PC-9 (cell line): Measurements from ENCODE around the gene KCNC3. TPM values are rescaled to one million over a fixed set of nuclear protein-coding genes. Genes with fewer than 3 reads are reported as not detected.

Source experiments
- BruUV-seq: library from RNA; stranded (reverse); fragments of 400-500 nt; replicated peaks from 2 replicates; lab custom pipeline; 2021; lab: Mats Ljungman, UMichigan
- CTCF ChIA-PET: fragments of 300-600 bp; sonication (Branson Sonifier 250); formaldehyde crosslinking; loops from one replicate; lab custom pipeline; 2022; ENCODE audit warnings: antibody characterized with exemption; lab: Charles Lee
- POLR2A ChIA-PET: fragments of 300-600 bp; sonication (Branson Sonifier 250); formaldehyde crosslinking; loops from one replicate; lab custom pipeline; 2022; ENCODE audit warnings: antibody characterized with exemption; ENCODE audit not compliant: unreplicated experiment; lab: Charles Lee
- DNase-seq, 2 experiments: peaks; one replicate each; pipeline versions ENCODE4 v3.0.0 to v3.0.0-alpha.2; 2015 to 2022; ENCODE audit warnings: mixed read lengths in 1 of 2
- H2AFZ ChIP-seq: fragments of 200-600 bp; sonication (generic); 2 replicates; pipeline ENCODE4 v1.8.1; 2017; ENCODE audit warnings: antibody characterized with exemption
- H3F3A ChIP-seq: fragments of 200-600 bp; sonication (generic); 2 replicates; pipeline ENCODE4 v1.8.1; 2017; ENCODE audit warnings: antibody characterized with exemption, mild to moderate bottlenecking, low read depth; ENCODE audit not compliant: insufficient read depth
- H3K27ac ChIP-seq: fragments of 200-600 bp; sonication (generic); 2 replicates; pipeline ENCODE4 v1.6.1; 2016; ENCODE audit warnings: mixed run types
- H3K27me3 ChIP-seq: fragments of 200-600 bp; sonication (generic); 2 replicates; pipeline ENCODE4 v1.6.1; 2016; ENCODE audit warnings: low read depth, mixed run types; ENCODE audit not compliant: insufficient read depth
- H3K36me3 ChIP-seq: fragments of 200-600 bp; sonication (generic); 2 replicates; pipeline ENCODE4 v1.6.1; 2016; ENCODE audit warnings: low read depth, mixed run types
- H3K4me1 ChIP-seq: fragments of 200-600 bp; sonication (generic); replicated peaks from 2 replicates; pipeline ENCODE4 v1.6.1; 2016; ENCODE audit warnings: mixed run types; ENCODE audit not compliant: insufficient read depth
- H3K4me2 ChIP-seq: fragments of 200-600 bp; sonication (generic); 2 replicates; pipeline ENCODE4 v1.6.1; 2017; ENCODE audit warnings: mixed run types
- H3K4me3 ChIP-seq: fragments of 200-600 bp; sonication (generic); 2 replicates; pipeline ENCODE4 v1.6.1; 2016; ENCODE audit warnings: mixed run types
- H3K79me2 ChIP-seq: fragments of 200-600 bp; sonication (generic); 2 replicates; pipeline ENCODE4 v1.6.1; 2017; ENCODE audit warnings: low read depth, mixed run types
- H3K9me2 ChIP-seq: fragments of 200-600 bp; sonication (generic); 2 replicates; pipeline ENCODE4 v1.8.1; 2017; ENCODE audit warnings: mild to moderate bottlenecking; ENCODE audit not compliant: insufficient read depth
- H3K9me3 ChIP-seq: fragments of 200-600 bp; sonication (generic); 2 replicates; pipeline ENCODE4 v1.8.1; 2016; ENCODE audit warnings: low read depth; ENCODE audit not compliant: insufficient read depth
- H4K20me1 ChIP-seq: fragments of 200-600 bp; sonication (generic); 2 replicates; pipeline ENCODE4 v1.8.1; 2017; ENCODE audit not compliant: insufficient read depth
- CTCF ChIP-seq: fragments of 200-600 bp; sonication (generic); conservative IDR thresholded peaks from 2 replicates; pipeline ENCODE4 v1.6.1; 2017; ENCODE audit warnings: mixed run types, antibody characterized with exemption, mild to moderate bottlenecking, moderate library complexity
- EZH2 ChIP-seq: fragments of 200-600 bp; sonication (generic); IDR thresholded peaks from 2 replicates; pipeline ENCODE4 v1.8.0; 2017; ENCODE audit warnings: antibody characterized with exemption, low read depth
- intact Hi-C: fragments of 100-400 bp; cut with micrococcal nuclease; formaldehyde crosslinking; loops from one replicate; pipeline ENCODE4 v1.10.0; 2022; ENCODE audit not compliant: unreplicated experiment
- total RNA-seq: library from RNA; stranded (reverse); gene quantifications from 2 replicates; pipeline ENCODE4 v1.2.3, GENCODE V29; 2021

Gene KCNC3
- total RNA-seq, 1 experiment from 2014 or later = 9.0 TPM

DNA sequence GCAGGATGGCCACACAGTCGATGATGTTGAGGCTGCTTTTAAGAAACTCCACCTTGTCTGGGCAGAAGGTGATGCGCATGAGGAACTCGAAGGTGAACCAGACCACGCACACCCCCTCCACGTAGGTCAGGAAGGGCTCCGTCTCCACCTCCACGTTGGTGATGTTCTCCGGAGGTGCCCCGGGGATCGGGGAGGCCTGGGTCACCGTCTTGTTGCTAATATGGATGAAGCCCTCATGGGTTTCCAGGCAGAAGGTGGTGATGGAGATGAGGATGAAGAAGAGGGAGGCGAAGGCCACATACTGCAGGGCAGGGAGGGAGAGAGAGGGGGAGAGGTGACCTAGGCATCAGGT is 5.4 kb downstream of the KCNC3 start:
- POLR2A ChIA-PET = no interaction called here
- CTCF ChIA-PET = no interaction called here
- intact Hi-C loops = no loop called here
- H3K4me1 ChIP-seq = no peaks in the 10 kb centered on the region
- no peaks in the 10 kb centered on the region for H3K36me3 ChIP-seq
- no peaks in the 10 kb centered on the region for H3K9me2 ChIP-seq
- peaks cover 19% of the 10 kb centered on the region for H4K20me1 ChIP-seq
- H3K79me2 ChIP-seq = no peaks in the 10 kb centered on the region
- peaks cover 17% of the 10 kb centered on the region; the same call in 1 of the 2 replicates for H3F3A ChIP-seq
- H3K4me2 ChIP-seq = no peak overlapping the region
- peaks cover 27% of the 10 kb centered on the region for H3K27me3 ChIP-seq
- no peak for DNase-seq
- no peak overlapping the region for H2AFZ ChIP-seq
- no peak overlapping the region for H3K27ac ChIP-seq
- no peak overlapping the region for H3K4me3 ChIP-seq
- no peaks in the 10 kb centered on the region for H3K9me3 ChIP-seq
- no TSS peak for BruUV-seq
- no peak for TF ChIP-seq EZH2
- TF ChIP-seq CTCF = no peak

GRCh38 chr19:50322931-50323781 is 6.0 kb downstream of the KCNC3 start:
- TF ChIP-seq CTCF (no peak), EZH2 (no peak)
- no peaks in the 10 kb centered on the region for H3K79me2 ChIP-seq
- POLR2A ChIA-PET = no interaction called here
- CTCF ChIA-PET = no interaction called here
- H3F3A ChIP-seq = peaks cover 17% of the 10 kb centered on the region; the same call in 1 of the 2 replicates
- H3K4me3 ChIP-seq = no peak overlapping the region
- no peaks in the 10 kb centered on the region for H3K9me2 ChIP-seq
- peaks cover 27% of the 10 kb centered on the region for H3K27me3 ChIP-seq
- no peaks in the 10 kb centered on the region for H3K36me3 ChIP-seq
- intact Hi-C loops = no loop called here
- no peak overlapping the region for H3K27ac ChIP-seq
- no peak overlapping the region for H3K4me2 ChIP-seq
- H2AFZ ChIP-seq = no peak overlapping the region
- H3K4me1 ChIP-seq = no peaks in the 10 kb centered on the region
- no TSS peak for BruUV-seq
- no peak for DNase-seq
- H3K9me3 ChIP-seq = no peaks in the 10 kb centered on the region
- H4K20me1 ChIP-seq = peaks cover 19% of the 10 kb centered on the region

DNA sequence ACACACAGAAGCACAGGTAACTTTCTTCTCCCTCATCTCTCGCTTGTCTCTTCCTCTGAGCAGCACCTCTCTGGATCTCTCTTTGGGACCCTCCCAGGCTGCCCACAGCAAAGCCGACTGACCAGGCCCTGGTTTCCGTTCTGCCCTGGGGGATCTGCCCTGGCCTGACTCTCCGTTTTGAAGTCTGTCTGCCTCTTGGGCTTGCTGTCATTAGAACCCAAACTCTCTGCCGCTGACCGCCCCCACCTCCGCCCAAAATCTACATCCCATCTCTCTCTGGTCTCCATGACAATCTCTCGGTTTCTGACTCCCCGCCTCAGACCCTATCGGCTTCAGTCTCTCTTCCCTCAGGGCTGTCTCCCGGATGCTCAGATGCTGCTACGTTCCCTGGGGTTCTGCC is 6.9 kb downstream of the KCNC3 start:
- CTCF ChIA-PET = no interaction called here

More for the DNA sequence above, 6.9 kb downstream of the KCNC3 start:
- H3K27ac ChIP-seq = no peak overlapping the region
- no peak overlapping the region for H3K4me2 ChIP-seq
- H3K9me3 ChIP-seq = no peaks in the 10 kb centered on the region
- H3K9me2 ChIP-seq = no peaks in the 10 kb centered on the region
- POLR2A ChIA-PET = interaction anchor here (0.6 kb wide), 1 partner anchor 10 kb away, joined by 7 read pairs; no protein-coding TSS in a partner anchor
- peaks cover 27% of the 10 kb centered on the region for H3K27me3 ChIP-seq
- H3K36me3 ChIP-seq = no peaks in the 10 kb centered on the region
- peaks cover 19% of the 10 kb centered on the region for H4K20me1 ChIP-seq
- no peak for DNase-seq
- TF ChIP-seq EZH2 (no peak), CTCF (no peak)
- no peak overlapping the region for H2AFZ ChIP-seq
- no peak overlapping the region for H3K4me3 ChIP-seq
- intact Hi-C loops = no loop called here
- H3K79me2 ChIP-seq = no peaks in the 10 kb centered on the region
- peaks cover 17% of the 10 kb centered on the region; the same call in 1 of the 2 replicates for H3F3A ChIP-seq
- no TSS peak for BruUV-seq
- H3K4me1 ChIP-seq = no peaks in the 10 kb centered on the region
